SK-N-SH treated with all-trans-retinoic acid at 6 μM for 48 hours (cell line): ENCODE measurements around the gene TNPO1.

Experiments
- ATAC-seq: fragments of 200-7000 bp; cut with Tn5 transposase; 3 replicates; pipeline ENCODE4 v1.9.1; 2020; ENCODE audit warnings: mild to moderate bottlenecking, moderate library complexity
- ARNTL ChIP-seq: fragments of 450-650 bp; formaldehyde crosslinking; IDR thresholded peaks from 2 replicates; pipeline ENCODE4 v1.5.0; 2020; ENCODE audit warnings: low read depth, mild to moderate bottlenecking, moderate library complexity, borderline replicate concordance
- BACH2 ChIP-seq: fragments of 250-450 bp; sonication (Bioruptor Pico); IDR thresholded peaks from 2 replicates; pipeline ENCODE4 v1.9.0; 2021; ENCODE audit warnings: mild to moderate bottlenecking, borderline replicate concordance
- CREB5 ChIP-seq: fragments of 250-450 bp; sonication (Bioruptor Pico); IDR thresholded peaks from 2 replicates; pipeline ENCODE4 v1.5.1; 2020; ENCODE audit warnings: low read depth, mild to moderate bottlenecking, moderate library complexity
- CSDC2 ChIP-seq: fragments of 250-450 bp; sonication (Bioruptor Pico); IDR thresholded peaks from 2 replicates; pipeline ENCODE4 v1.5.0; 2020; ENCODE audit warnings: mild to moderate bottlenecking, moderate library complexity
- ESRRG ChIP-seq: fragments of 250-450 bp; sonication (Bioruptor Pico); IDR thresholded peaks from 2 replicates; pipeline ENCODE4 v1.6.1; 2021; ENCODE audit warnings: mild to moderate bottlenecking
- GLIS3 ChIP-seq: fragments of 250-450 bp; sonication (Bioruptor Pico); IDR thresholded peaks from 2 replicates; pipeline ENCODE4 v1.5.0; 2020; ENCODE audit warnings: mild to moderate bottlenecking, moderate library complexity
- ISL1 ChIP-seq: fragments of 250-450 bp; sonication (Bioruptor Pico); IDR thresholded peaks from 2 replicates; pipeline ENCODE4 v2.1.2; 2022; ENCODE audit warnings: mild to moderate bottlenecking, moderate library complexity
- OSR1 ChIP-seq: fragments of 250-450 bp; sonication (Bioruptor Pico); IDR thresholded peaks from 2 replicates; pipeline ENCODE4 v1.8.0; 2022; ENCODE audit warnings: moderate library complexity, mild to moderate bottlenecking, inconsistent platforms
- PATZ1 ChIP-seq: fragments of 250-450 bp; sonication (Bioruptor Pico); IDR thresholded peaks from 2 replicates; pipeline ENCODE4 v1.8.0; 2020; ENCODE audit warnings: mild to moderate bottlenecking, moderate library complexity, borderline replicate concordance
- POU6F1 ChIP-seq: fragments of 250-450 bp; sonication (Bioruptor Pico); IDR thresholded peaks from 2 replicates; pipeline ENCODE4 v1.8.0; 2021; ENCODE audit warnings: low read depth, mild to moderate bottlenecking, moderate library complexity, borderline replicate concordance
- PPARA ChIP-seq: fragments of 250-450 bp; sonication (Bioruptor Pico); IDR thresholded peaks from 2 replicates; pipeline ENCODE4 v1.5.0; 2020; ENCODE audit warnings: mild to moderate bottlenecking, borderline replicate concordance
- RARB ChIP-seq: fragments of 250-450 bp; sonication (Bioruptor Pico); IDR thresholded peaks from 2 replicates; pipeline ENCODE4 v1.8.0; 2021; ENCODE audit warnings: mild to moderate bottlenecking, moderate library complexity
- TCF4 ChIP-seq: fragments of 250-450 bp; sonication (Bioruptor Pico); IDR thresholded peaks from 2 replicates; pipeline ENCODE4 v1.8.0; 2021; ENCODE audit warnings: mild to moderate bottlenecking, moderate library complexity, borderline replicate concordance
- TOX ChIP-seq: fragments of 250-450 bp; sonication (Bioruptor Pico); IDR thresholded peaks from 2 replicates; pipeline ENCODE4 v1.8.0; 2021; ENCODE audit warnings: mild to moderate bottlenecking, moderate library complexity, borderline replicate concordance
- TSHZ2 ChIP-seq: fragments of 250-450 bp; sonication (Bioruptor Pico); IDR thresholded peaks from 2 replicates; pipeline ENCODE4 v1.5.0; 2020; ENCODE audit warnings: mild to moderate bottlenecking, moderate library complexity
- ZC3H10 ChIP-seq: fragments of 250-450 bp; sonication (Bioruptor Pico); IDR thresholded peaks from 2 replicates; pipeline ENCODE4 v1.5.1; 2021; ENCODE audit warnings: mild to moderate bottlenecking, moderate library complexity
- ZFP30 ChIP-seq: fragments of 450-650 bp; formaldehyde crosslinking; IDR thresholded peaks from 2 replicates; pipeline ENCODE4 v1.5.0; 2022; ENCODE audit warnings: mild to moderate bottlenecking, moderate library complexity
- ZNF565 ChIP-seq: fragments of 450-650 bp; formaldehyde crosslinking; conservative IDR thresholded peaks from 2 replicates; pipeline ENCODE4 v1.5.0; 2020; ENCODE audit warnings: low read depth, mild to moderate bottlenecking, moderate library complexity
- ZNF70 ChIP-seq: fragments of 450-650 bp; formaldehyde crosslinking; IDR thresholded peaks from 2 replicates; pipeline ENCODE4 v1.5.0; 2020; ENCODE audit warnings: mild to moderate bottlenecking, moderate library complexity

The TNPO1 gene

GRCh38 chr5:72831685-72832084 lies 15.2 kb downstream of the TNPO1 start:
- TF ChIP-seq ZC3H10 (no peak), PPARA (CRISPR knock-in tag) (no peak), ARNTL (no peak), TCF4 (no peak), RARB (CRISPR knock-in tag) (no peak), ZNF565 (CRISPR knock-in tag) (no peak), TSHZ2 (CRISPR knock-in tag) (no peak), PATZ1 (CRISPR knock-in tag) (no peak), ESRRG (CRISPR knock-in tag) (no peak), CREB5 (CRISPR knock-in tag) (no peak), CSDC2 (CRISPR knock-in tag) (no peak), TOX (CRISPR knock-in tag) (no peak)
- ATAC-seq = no peak

GRCh38 chr5:72834924-72835323 lies 18.5 kb downstream of the TNPO1 start:
- no peak for ATAC-seq
- no peak for TF ChIP-seq TOX (CRISPR knock-in tag)
- no peak for TF ChIP-seq CREB5 (CRISPR knock-in tag)
- TF ChIP-seq ZFP30 (CRISPR knock-in tag) = no peak
- no peak for TF ChIP-seq PPARA (CRISPR knock-in tag)
- TF ChIP-seq ISL1 (CRISPR knock-in tag) = no peak
- TF ChIP-seq ESRRG (CRISPR knock-in tag) = no peak

- peak; percentile 72 for ATAC-seq
- TF ChIP-seq ISL1 (CRISPR knock-in tag) (0 out of 2 replicates have a peak, but pooled peaks have one; percentile 16), ZFP30 (CRISPR knock-in tag) (no peak)
Measured at GRCh38 chr5:72835633-72836032, 19.2 kb downstream of the TNPO1 start.

GRCh38 chr5:72836810-72837209 lies 20.3 kb downstream of the TNPO1 start:
- no peak for TF ChIP-seq ZNF70 (CRISPR knock-in tag)
- no peak for TF ChIP-seq GLIS3 (CRISPR knock-in tag)
- TF ChIP-seq ISL1 (CRISPR knock-in tag) = no peak
- TF ChIP-seq ARNTL = no peak
- TF ChIP-seq PATZ1 (CRISPR knock-in tag) = no peak
- no peak for TF ChIP-seq POU6F1
- no peak for TF ChIP-seq OSR1 (CRISPR knock-in tag)
- TF ChIP-seq ZFP30 (CRISPR knock-in tag) = no peak
- TF ChIP-seq ESRRG (CRISPR knock-in tag) = no peak
- TF ChIP-seq BACH2 = no peak
- no peak for ATAC-seq
